Spinal cord (tissue), 10 donors: ENCODE data around the gene MTA1. TPM values are rescaled to one million over a fixed set of nuclear protein-coding genes. Genes with fewer than 3 reads are reported as not detected.

Experiments
- DNase-seq, 6 donors: peaks; one replicate each; pipeline versions ENCODE4 v3.0.0 to v3.0.0-alpha.2; 2013 to 2015; ENCODE audit warnings: low spot score in 6 of 6, low read depth in 4 of 6
- H3K27ac ChIP-seq: one replicate; pipeline ENCODE4 v1.5.1; 2013; ENCODE audit warnings: low read depth, low read length, control low read depth
- H3K27me3 ChIP-seq: one replicate; pipeline ENCODE4 v1.6.1; 2013; ENCODE audit warnings: low read length; ENCODE audit not compliant: control insufficient read depth, insufficient read depth
- H3K36me3 ChIP-seq: one replicate; pipeline ENCODE4 v1.6.1; 2013; ENCODE audit warnings: low read length; ENCODE audit not compliant: control insufficient read depth, insufficient read depth
- H3K4me1 ChIP-seq: one replicate; pipeline ENCODE4 v1.6.1; 2013; ENCODE audit warnings: low read length; ENCODE audit not compliant: control insufficient read depth, insufficient read depth
- H3K4me3 ChIP-seq: one replicate; pipeline ENCODE4 v1.5.1; 2013; ENCODE audit warnings: low read depth, low read length, control low read depth
- H3K9me3 ChIP-seq: one replicate; pipeline ENCODE4 v1.6.1; 2013; ENCODE audit warnings: low read length; ENCODE audit not compliant: control insufficient read depth, insufficient read depth
- WGBS: methylation state at CpG from one replicate; pipeline ENCODE4 v1.1.5; 2013; ENCODE audit warnings: missing lambda C conversion rate; ENCODE audit not compliant: insufficient coverage; 5-methylcytosine and 5-hydroxymethylcytosine counted together
- polyA plus RNA-seq, 2 donors: library from polyadenylated mRNA; unstranded; fragments of 120-200 nt; gene quantifications; one replicate each; pipeline ENCODE4 v1.2.1, GENCODE V29; 2013; ENCODE audit not compliant: insufficient read length in 2 of 2
- total RNA-seq, 2 donors: library from RNA; depleted of rRNA in 1 of 2; stranded (reverse); fragments of 120-200 nt in 1 of 2; fragments of >200 nt in 1 of 2; gene quantifications; one replicate each; pipeline versions ENCODE4 v1.2.3 to v1.2.4, GENCODE V29; 2013 to 2014
- donor health status: healthy.

The MTA1 gene
- total and polyA plus RNA-seq, 4 donors, result 40.9 to 202 (median 126) TPM

DNA sequence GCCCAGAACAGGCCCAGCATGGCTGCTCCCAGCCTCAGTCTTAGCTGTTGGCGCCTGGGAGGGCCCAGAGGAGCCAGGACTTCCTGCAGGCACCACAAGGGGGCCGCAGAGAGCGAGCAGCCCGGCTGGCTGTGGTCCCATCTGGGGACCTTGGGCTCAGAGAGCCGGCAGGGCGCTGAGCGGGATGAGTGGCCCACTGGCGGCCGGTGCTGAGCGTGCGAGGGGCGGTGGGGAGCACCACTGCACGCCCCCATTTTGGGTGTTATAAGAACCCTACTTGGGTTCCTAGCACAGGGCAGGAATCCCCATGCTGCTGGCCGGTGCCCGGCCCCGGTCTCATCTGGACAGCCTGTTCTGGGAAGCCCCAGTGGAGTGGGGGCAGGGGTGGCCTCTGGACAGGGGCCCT, 29.1 kb downstream of the MTA1 start:
- H3K4me3 ChIP-seq, result no peak overlapping the region
- H3K27ac ChIP-seq, result no peak overlapping the region
- no peaks in the 10 kb centered on the region for H3K9me3 ChIP-seq
- H3K36me3 ChIP-seq, result peaks cover 89% of the 10 kb centered on the region
- H3K4me1 ChIP-seq, result peaks cover 8% of the 10 kb centered on the region
- no peaks in the 10 kb centered on the region for H3K27me3 ChIP-seq
- DNase-seq, result peak; percentile 10 to 84 (median 42)
- 33% methylated on average over 12 of the region's 16 CpGs for WGBS

DNA sequence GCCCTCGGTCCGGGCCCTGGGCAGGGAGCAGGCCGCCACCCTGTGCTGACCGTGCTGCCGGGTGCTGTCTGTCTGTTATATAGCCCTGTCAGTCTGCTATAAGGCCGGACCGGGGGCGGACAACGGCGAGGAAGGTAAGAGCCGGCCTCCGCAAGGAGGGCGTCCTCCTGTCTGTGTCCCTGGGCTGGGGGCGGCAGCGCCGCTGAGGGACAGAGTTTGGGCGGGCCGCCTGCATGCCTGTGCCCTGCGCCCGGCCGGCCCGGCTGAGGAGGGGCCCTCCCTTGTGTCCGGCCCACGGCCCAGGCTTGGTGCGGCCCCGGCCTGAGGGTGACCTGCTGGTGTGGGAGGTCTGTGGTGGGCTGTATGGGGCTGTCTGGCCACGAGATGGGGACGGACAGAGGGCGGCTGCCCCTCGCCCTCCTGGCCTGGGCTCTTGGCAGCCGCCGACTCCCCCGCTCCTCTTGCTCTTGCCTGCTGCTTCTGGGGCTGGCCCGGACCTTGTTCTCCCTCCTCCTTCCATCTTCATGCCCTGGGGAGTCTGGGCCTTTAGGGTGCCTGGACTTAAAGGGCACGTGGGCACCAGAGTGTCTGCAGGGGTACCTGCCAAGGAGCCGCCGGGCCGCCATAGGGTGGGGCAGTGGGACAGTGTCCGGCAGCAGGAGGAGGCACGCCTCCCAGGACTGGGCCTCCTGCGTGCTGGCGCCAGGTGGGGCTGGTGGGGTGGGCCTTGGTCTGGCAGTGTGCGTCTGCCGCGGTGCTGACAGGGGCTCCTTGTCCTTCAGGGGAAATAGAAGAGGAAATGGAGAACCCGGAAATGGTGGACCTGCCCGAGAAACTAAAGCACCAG, 29.9 kb downstream of the MTA1 start:
- WGBS, result 93% methylated on average over 47 of the region's 47 CpGs
- H3K4me1 ChIP-seq, result peaks cover 8% of the 10 kb centered on the region
- H3K27me3 ChIP-seq, result no peaks in the 10 kb centered on the region
- no peaks in the 10 kb centered on the region for H3K9me3 ChIP-seq
- no peak overlapping the region for H3K27ac ChIP-seq
- H3K36me3 ChIP-seq, result peaks cover 97% of the 10 kb centered on the region
- no peak overlapping the region for H3K4me3 ChIP-seq
- no peak for DNase-seq

DNA sequence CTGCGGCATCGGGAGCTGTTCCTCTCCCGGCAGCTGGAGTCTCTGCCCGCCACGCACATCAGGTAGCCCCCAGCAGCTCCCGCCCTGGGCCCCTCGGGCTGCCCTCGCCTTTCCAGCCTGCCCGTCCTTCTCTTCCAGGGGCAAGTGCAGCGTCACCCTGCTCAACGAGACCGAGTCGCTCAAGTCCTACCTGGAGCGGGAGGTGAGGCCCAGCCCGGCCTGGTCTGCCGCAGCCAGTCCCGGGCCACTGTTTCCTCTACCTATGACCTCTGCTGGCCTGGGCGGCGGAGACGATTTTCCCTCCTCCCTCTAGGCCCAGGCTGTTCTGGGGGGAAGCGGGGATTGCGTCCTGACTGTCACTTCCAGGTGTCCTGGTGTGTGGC, 30.5 kb downstream of the MTA1 start:
- H3K9me3 ChIP-seq, result no peaks in the 10 kb centered on the region
- H3K36me3 ChIP-seq, result peaks cover 98% of the 10 kb centered on the region
- no peak overlapping the region for H3K27ac ChIP-seq
- H3K27me3 ChIP-seq, result no peaks in the 10 kb centered on the region
- DNase-seq, result no peak
- WGBS, result 91% methylated on average over 17 of the region's 22 CpGs
- H3K4me3 ChIP-seq, result no peak overlapping the region
- peaks cover 8% of the 10 kb centered on the region for H3K4me1 ChIP-seq

DNA sequence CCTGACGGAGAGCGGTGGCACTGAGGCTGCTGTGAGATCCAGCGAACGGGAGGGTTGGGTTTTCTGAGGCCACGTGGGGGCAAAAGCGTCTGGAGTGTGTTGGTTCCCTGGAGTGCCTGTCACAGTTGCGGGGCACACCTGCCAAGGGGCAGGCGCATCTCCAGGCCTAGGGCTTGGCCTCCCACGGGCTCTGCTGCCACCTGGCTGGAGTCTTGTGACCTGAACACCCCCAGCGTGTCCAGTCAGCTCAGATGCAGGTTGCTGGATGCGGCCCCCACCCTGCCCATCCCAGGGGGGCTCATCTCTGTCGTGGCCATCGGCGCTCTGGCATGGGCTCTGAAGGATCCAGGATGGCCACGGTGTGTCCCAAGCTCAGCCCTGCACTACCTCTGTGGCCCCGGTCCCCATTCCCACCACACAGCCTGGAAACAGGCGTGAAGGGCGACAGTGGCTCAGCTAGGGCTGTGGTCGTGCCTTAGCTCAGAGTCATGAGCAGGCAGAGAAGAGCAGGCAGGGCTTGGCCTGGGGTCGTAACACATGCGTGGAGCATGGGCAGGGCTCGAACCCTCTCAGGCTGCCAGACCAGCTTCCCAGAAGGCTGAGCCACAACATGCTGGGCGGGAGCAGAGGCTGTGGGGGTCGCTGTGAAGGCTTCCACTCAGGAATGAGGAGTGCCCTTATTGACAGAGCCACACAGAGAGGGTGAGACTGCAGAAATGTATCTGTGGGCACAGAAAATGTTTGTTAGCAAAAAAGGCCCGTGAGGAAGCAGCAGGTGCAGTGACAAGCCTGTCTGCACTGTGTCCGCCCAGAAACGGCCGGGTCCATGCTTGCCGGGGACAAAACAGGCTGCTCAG, 31.5 kb downstream of the MTA1 start:
- H3K27me3 ChIP-seq, result no peaks in the 10 kb centered on the region

DNA sequence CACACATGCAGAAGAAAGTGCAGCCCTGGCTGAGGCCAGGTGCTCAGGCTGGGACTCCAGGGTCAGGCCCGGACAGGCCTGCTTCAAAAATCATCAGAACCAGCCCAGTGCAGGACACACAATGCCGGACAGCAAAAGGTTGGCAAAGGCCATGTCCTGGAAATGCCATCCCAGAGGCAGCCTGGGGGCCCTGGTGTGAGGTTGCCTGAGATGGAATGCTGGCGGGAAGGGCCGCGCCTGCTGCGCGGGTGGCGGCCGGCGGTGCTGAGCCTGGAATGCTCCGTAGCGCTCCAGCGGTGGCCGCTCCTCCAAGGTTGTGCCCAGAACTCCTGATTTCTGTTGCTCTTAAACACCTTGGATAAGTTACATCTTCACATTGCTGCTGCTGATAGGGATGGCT, 33.3 kb downstream of the MTA1 start:
- Histone ChIP-seq H3K4me1 (peaks cover 8% of the 10 kb centered on the region), H3K27me3 (no peaks in the 10 kb centered on the region), H3K4me3 (no peak overlapping the region), H3K36me3 (peaks cover 98% of the 10 kb centered on the region), H3K9me3 (no peaks in the 10 kb centered on the region), H3K27ac (no peak overlapping the region)
- no peak for DNase-seq
- WGBS, result 90% methylated on average over 14 of the region's 14 CpGs

More for the DNA sequence above, 31.5 kb downstream of the MTA1 start:
- H3K27ac ChIP-seq, result no peak overlapping the region
- H3K4me3 ChIP-seq, result no peak overlapping the region
- DNase-seq, result no peak
- 95% methylated on average over 28 of the region's 29 CpGs for WGBS
- H3K36me3 ChIP-seq, result peaks cover 99% of the 10 kb centered on the region
- peaks cover 8% of the 10 kb centered on the region for H3K4me1 ChIP-seq
- H3K9me3 ChIP-seq, result no peaks in the 10 kb centered on the region

DNA sequence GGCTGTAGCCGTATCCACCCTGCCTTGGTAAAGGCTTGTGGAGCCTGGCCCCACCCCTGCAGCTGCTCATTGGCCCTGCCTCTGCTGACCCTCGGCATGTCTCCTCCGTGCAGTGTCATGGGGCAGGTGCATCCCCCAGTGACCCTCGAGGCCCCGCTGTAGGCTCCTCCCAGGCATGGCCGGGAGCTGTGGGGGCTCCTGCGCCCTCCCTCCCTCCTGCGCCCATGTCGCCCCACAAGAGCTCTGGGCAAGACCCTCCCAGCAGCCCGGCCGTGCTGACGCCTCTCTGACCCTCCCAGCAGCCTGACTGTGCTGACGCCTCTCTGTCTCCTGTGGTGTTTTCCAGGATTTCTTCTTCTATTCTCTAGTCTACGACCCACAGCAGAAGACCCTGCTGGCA, 34.2 kb downstream of the MTA1 start:
- Histone ChIP-seq H3K27ac (no peak overlapping the region), H3K27me3 (no peaks in the 10 kb centered on the region), H3K36me3 (peaks cover 98% of the 10 kb centered on the region), H3K9me3 (no peaks in the 10 kb centered on the region), H3K4me3 (no peak overlapping the region), H3K4me1 (peaks cover 2% of the 10 kb centered on the region)
- DNase-seq, result no peak
- WGBS, result 86% methylated on average over 12 of the region's 14 CpGs

DNA sequence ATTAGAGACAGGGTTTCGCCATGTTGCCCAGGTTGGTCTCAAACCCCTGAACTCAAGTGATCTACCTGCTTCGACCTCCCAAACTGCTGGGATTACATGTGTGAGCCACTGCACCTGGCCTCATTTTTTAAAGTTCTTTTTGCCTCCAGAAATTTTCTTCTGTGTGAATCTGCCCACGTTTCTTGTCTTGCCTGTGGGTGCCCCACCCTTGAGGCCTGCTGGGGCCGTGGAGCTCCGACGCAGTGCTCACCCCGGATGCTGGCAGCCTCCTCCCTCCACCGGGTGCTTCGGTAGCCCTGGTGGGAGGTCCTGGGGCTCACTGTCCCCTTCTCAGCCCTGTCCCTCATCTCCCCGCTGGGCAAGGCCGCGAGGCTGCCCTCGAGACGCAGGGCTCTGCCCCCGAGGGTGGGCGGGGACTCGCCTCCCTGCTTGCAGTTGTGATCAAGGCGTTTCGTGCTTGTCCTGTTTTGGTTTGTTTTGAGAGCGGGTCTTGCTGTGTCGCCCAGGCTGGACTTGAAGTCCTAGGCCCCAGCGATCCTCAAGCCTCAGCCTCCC, 35.5 kb downstream of the MTA1 start:
- Histone ChIP-seq H3K27ac (no peak overlapping the region), H3K27me3 (no peaks in the 10 kb centered on the region), H3K36me3 (peaks cover 89% of the 10 kb centered on the region), H3K4me3 (no peak overlapping the region), H3K9me3 (no peaks in the 10 kb centered on the region), H3K4me1 (no peaks in the 10 kb centered on the region)
- 89% methylated on average over 21 of the region's 22 CpGs for WGBS
- DNase-seq, result no peak

DNA sequence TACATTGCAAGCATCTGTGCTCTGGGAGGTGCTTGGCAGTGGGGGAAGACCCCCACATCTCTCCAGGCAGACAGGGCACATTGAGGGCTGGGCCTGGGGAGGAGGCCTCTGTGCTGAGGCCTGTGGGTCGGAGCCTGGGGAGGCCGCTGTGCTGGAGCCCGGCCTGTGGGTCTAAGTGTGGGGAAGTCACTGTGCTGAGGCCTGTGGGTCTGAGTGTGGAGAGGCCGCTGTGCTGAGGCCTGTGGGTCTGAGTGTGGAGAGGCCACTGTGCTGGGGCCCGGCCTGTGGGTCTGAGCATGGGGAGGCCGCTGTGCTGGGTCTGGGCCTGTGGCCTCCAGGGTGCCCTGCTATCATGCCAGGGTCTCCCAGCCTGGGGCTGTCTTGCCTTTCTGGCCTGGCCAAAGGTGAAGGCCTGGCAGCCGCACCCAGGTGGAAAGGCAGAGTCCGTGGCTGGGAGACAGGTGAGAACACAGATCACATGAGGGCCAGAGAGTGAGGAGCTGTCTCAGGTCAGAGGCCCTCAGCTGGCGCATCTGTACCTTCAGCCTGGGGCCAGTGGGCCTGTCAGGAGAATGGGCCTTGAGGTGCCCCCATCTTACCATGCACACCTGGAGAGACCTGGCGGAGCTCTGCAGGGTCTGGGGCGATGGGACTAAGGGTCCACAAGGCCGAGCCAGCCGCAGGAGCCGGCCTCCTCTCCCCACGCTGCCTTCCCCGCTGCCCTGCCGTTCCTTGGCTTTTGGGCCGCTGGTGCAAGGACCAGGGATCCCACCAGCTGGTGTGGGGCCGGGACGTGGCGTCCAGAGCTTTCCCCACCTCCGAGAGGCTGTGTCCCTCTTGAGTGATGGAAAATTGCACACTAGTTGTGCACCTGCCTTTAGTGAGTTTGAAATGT, 36.4 kb downstream of the MTA1 start:
- Histone ChIP-seq H3K4me1 (no peaks in the 10 kb centered on the region), H3K9me3 (no peaks in the 10 kb centered on the region), H3K27ac (no peak overlapping the region), H3K27me3 (no peaks in the 10 kb centered on the region), H3K36me3 (peaks cover 89% of the 10 kb centered on the region), H3K4me3 (no peak overlapping the region)
- WGBS, result 91% methylated on average over 22 of the region's 22 CpGs
- DNase-seq, result no peak
